Renal cortical epithelial cell (primary cell): ENCODE data around the gene ANKRD50. TPM values are rescaled to one million over a fixed set of nuclear protein-coding genes. Genes with fewer than 3 reads are reported as not detected.

Experiments
- DNase-seq: peaks from one replicate; pipeline ENCODE4 v3.0.0-alpha.2; 2011; ENCODE audit warnings: low read depth
- total RNA-seq: library from RNA; depleted of rRNA; stranded (reverse); fragments of >200 nt; gene quantifications from 2 replicates; pipeline ENCODE4 v1.2.3, GENCODE V29; 2014

ANKRD50 gene
- total RNA-seq, 1 donor from 2014 or later = 55.4 TPM

DNA sequence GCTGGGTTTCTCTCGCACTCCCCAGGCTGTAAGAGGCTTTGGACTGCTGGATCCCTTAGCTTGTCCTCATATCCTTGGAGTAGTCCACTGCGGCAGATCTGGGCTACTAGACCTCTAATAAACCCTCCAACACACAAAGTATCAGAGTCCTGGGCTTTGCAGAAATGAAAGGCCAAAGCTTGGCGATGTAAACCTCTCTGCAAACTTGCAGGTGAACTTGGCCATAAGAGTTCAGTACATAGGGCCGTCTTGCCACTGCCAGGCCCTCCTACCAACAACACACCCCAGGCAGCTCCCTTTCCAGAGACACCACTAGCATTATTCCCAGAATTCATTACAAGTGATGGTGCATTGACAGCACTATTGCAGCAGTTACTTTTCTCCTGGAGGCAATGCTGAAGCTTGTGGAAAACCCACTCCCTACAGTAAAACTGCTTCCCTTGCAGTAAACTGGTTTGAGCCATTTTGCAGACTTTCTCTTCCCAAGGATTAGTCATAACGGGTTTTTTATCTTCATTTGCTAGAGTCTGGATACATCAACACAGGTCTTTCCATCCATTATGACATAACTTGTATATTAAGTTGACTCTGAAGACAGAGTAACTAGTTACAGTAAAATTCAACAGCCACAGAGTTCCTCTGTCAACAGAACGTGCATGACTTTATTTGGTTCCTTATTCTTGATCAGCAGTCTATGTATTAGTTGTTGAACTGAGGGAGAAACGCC is 2.4 kb downstream of the ANKRD50 start:
- DNase-seq = no peak

- no peak for DNase-seq
Measured at GRCh38 chr4:124708517-124709300, 3.8 kb downstream of the ANKRD50 start.

DNA sequence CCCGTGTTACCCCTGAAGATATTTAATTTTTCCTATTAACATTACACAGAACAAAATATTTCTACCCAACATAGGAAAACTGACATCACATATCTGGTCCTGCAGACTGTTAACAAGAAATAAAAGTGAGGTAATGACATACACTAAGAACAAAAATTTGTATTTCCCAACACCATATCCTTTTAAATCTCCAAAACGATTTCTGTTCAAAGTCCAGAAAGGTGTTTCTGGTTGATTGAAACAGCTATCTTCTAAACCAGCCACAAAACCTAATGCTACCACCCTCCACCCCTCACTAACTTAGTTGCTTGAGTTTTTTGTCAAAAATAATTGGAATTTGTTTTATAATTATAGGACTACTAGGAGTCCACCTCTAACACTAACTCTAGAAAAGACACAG is 7.1 kb downstream of the ANKRD50 start:
- DNase-seq = no peak

DNA sequence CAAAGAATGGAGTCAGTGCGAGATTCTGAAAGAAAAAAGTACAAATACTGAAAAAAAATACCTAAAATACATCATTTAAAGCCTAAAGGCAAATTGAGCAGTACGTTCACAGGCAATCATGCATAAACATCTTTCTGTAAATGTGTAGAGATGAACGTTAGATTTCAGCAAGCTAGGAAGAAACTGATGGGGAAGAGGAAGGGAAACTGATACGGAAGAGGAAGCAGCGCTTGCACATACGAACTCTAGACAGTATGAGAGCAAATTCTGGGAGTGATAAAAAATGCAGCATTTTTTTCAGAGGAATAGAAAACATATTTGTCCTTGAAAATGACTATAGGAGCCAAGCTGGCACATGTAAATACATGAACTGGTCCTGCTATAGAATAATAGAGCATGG is 9.4 kb downstream of the ANKRD50 start:
- DNase-seq = no peak

- no peak for DNase-seq
Measured at GRCh38 chr4:124697441-124697840, 15.1 kb downstream of the ANKRD50 start.

GRCh38 chr4:124696182-124696581 is 16.4 kb downstream of the ANKRD50 start:
- DNase-seq = no peak

GRCh38 chr4:124694946-124695598 is 17.5 kb downstream of the ANKRD50 start:
- DNase-seq = no peak

DNA sequence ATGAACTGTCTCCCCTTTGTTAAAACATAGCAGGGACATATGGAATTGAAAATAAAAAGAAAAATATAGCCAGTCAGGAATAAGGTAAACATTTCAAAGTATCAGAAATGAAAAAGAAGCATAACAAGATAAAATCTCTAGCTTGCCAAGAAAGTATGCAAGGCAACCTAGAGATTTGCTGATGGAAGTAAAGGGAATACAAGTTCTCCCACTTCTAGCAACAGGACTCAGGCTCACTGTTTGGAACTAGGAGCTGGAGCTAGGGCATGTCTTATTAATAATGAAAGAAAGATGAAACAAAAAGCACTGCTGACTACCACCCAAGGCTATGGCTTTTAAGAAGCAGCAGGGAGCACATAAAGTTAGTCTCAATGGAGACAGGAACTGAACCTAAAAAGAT is 18.2 kb downstream of the ANKRD50 start:
- no peak for DNase-seq

DNA sequence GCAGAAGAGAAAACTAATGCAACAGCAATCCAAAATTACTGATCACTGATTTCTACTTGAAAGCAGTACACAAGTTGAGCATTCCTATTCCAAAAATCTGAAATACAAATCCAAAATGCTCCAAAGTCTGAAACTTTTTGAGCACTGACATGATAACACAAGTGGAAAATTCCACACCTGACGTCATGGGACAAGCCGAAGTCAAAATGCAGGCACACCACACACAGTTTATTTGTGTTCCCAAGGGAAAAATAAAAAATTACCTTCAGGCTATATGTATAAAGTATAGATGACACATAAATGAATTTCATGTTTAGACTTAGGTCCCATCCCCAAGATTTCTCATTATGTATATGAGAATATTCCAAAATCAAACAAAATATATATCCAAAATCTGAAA is 20.7 kb downstream of the ANKRD50 start:
- DNase-seq = no peak

DNA sequence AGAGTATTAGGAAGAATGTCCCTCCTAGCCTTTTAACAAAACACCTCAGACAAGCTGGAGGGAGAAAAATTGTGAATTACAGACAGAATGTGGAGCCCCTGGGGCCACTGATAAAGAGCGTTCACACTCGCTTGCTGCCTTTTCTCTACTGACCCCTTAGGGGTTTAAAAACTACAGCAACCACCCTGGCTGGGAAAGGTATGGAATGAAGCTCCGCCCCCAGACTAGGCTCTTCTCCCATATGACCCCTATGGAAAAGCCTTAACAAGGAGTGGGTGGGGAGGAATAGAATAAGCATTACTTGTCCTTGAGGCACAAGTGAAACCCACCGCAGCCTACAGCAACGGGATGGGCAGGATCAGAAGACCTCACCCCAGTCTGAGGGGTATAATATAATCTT is 26.3 kb downstream of the ANKRD50 start:
- no peak for DNase-seq

- peak; percentile 29 for DNase-seq
Measured at GRCh38 chr4:124685851-124686250, 26.7 kb downstream of the ANKRD50 start.

- no peak for DNase-seq
Measured at GRCh38 chr4:124684301-124684700, 28.2 kb downstream of the ANKRD50 start.

GRCh38 chr4:124682384-124682783 is 30.1 kb downstream of the ANKRD50 start:
- DNase-seq = no peak

DNA sequence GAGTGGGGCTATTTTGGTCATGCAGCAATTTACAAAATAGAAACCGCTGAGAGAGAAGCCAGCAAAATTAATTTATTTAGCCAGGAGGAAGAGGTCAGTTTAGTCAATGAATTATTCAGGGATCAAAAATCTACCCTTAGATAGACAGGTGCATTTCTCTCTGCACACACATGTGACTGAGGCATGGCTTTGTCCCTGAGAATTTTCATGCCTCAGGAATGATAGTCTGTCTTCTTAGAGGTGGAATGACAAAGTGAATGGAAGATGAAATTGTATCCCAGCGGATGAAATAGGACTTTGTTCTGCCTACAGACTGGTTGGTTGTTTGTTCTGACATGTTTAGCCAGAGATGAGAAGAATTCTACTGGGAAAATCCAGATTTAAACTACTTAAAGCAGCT is 46.0 kb downstream of the ANKRD50 start:
- DNase-seq = no peak

- DNase-seq = no peak
Measured at GRCh38 chr4:124658795-124659194, 53.7 kb downstream of the ANKRD50 start.

GRCh38 chr4:124650614-124651013 is 61.9 kb downstream of the ANKRD50 start:
- DNase-seq = no peak

- DNase-seq = no peak
Measured at GRCh38 chr4:124647599-124647998, 64.9 kb downstream of the ANKRD50 start.

DNA sequence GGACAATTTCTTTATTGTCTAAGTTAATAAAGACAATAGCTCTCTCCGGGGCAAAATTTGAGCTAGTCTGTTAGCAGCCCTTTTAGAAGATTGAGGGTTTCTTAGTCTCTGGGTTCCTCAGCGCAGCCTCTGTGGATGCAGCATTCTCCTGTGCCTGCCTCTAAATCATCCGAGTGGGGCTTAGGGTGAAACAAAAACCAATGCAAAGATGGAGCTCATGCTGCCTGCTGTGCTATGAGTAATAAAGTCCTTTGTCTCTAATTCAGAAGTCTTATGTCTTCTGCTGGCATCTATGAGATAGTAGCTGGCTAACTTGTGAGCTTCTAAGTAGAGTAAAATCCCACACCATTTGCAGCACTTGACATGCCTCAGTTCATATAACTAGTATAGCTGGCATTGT is 67.9 kb downstream of the ANKRD50 start:
- no peak for DNase-seq

DNA sequence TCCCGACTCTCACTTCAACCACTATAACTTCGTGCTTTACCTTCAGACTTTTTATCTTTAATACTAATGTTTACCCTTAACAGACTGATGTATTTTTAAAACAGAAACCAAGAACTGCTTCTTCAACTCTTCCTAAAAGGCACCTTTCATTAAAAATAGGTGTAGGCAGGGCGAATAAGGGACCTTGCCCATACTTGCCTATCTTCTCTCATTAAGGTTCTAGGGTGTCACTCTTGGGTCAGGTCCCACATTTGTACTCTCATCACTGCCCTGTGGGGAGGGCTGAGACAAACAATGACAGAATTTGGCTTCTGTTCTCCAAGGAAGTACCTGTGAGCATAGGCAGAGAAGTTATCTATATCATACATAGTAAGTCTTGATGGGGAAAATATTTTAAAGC is 69.7 kb downstream of the ANKRD50 start:
- DNase-seq = no peak

- peak; percentile 98 for DNase-seq
Measured at GRCh38 chr4:124641715-124642381, 70.7 kb downstream of the ANKRD50 start.

DNA sequence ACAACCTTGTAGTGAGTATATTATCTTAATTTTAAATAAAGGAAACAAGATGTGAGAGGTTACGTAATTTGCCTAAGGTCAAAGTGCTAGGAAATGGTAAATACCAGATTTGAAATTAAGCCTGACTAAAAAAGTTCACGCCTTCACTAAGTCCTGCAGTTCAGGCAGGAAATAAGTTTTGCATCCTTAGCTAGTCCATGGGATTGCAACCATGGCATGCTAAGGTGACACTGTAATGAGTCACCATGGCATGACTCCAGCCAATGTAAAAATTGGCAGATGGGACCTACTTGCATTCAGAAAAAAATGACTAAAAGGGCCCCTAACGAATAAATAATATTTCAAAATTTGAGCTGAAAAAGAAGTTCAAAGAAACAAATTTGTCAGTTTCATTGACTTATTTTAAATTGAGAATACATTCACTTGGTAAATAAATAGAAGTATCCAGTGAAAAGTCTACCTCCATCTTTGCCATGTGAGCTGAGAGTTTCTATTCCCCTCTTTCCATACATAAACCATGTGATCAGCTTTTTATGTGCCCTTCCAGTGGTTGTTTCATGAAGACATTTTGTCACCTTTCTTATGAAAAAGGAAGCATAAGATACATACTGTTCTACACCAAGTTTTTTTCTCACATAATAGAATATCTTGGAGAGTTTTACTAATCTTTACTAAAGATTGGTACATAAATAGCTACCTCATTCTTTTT is 72.4 kb downstream of the ANKRD50 start:
- peak; percentile 93 for DNase-seq

GRCh38 chr4:124637321-124637720 is 75.2 kb downstream of the ANKRD50 start:
- no peak for DNase-seq
